Cardiac muscle cell (in vitro differentiated cells and primary cell): Measurements from ENCODE around the gene GALNT10. TPM values are rescaled to one million over a fixed set of nuclear protein-coding genes. Genes with fewer than 3 reads are reported as not detected.

Source experiments
- DNase-seq, 2 donors: peaks; one replicate each; pipeline versions ENCODE4 v3.0.0 to v3.0.0-alpha.2; 2010 to 2017; ENCODE audit warnings: low read depth in 1 of 2, low spot score in 1 of 2
- H3K27ac ChIP-seq: fragments of 200-600 bp; sonication (generic); 2 replicates; pipeline ENCODE4 v1.5.1; 2016
- H3K27me3 ChIP-seq: fragments of 200-600 bp; sonication (generic); 2 replicates; pipeline ENCODE4 v1.6.0; 2016; ENCODE audit warnings: control low read depth
- H3K36me3 ChIP-seq: fragments of 200-600 bp; sonication (generic); 2 replicates; pipeline ENCODE4 v1.5.1; 2016; ENCODE audit warnings: control low read depth
- H3K4me1 ChIP-seq: fragments of 200-600 bp; sonication (generic); 2 replicates; pipeline ENCODE4 v1.8.1; 2017; ENCODE audit warnings: low read depth, mild to moderate bottlenecking, mixed run types
- H3K4me3 ChIP-seq: fragments of 200-600 bp; sonication (generic); 2 replicates; pipeline ENCODE4 v1.5.1; 2016; ENCODE audit warnings: mild to moderate bottlenecking
- H3K9me3 ChIP-seq: fragments of 200-600 bp; sonication (generic); 2 replicates; pipeline ENCODE4 v1.5.1; 2017; ENCODE audit warnings: low read depth, mild to moderate bottlenecking, control low read depth
- polyA plus RNA-seq: library from polyadenylated mRNA; unstranded; fragments of >200 nt; fragmentation: Nextera tagmentation; extraction: Ambion mirVana; gene quantifications from 2 replicates; pipeline ENCODE4 v1.2.1, GENCODE V29; 2016
- total RNA-seq: library from RNA; depleted of rRNA; stranded (reverse); fragments of >200 nt; gene quantifications from 2 replicates; pipeline ENCODE4 v1.2.3, GENCODE V29; 2016
- TF ChIP-seq, protein P1 (sequence below): IDR thresholded peaks from 2 replicates; pipeline ENCODE4 v1.5.1; 2012; ENCODE audit warnings: low read depth, mild to moderate bottlenecking, low read length

Gene GALNT10
- total and polyA plus RNA-seq, 2 experiments from 2014 or later, result 8.2 TPM

DNA sequence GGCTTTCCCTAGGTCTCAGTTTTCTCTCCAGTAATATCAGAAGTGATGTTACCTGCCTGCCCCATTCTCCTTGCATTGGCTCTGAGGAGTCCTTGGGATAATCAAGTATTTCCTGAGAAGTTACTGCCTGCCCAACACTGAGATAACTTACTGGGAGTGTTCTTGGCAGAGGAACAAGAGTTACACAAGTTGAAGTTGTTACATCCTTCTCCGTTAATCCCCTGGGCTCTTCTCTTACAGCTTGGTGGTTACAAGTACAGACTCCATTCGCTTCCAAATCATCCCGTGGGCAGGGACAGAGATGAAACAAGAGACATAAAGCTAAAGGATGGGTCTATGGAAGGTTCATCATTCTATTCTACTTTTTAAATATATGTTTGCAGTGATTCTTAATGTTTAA lies 181.2 kb downstream of the GALNT10 start:
- TF ChIP-seq, protein P1, sequence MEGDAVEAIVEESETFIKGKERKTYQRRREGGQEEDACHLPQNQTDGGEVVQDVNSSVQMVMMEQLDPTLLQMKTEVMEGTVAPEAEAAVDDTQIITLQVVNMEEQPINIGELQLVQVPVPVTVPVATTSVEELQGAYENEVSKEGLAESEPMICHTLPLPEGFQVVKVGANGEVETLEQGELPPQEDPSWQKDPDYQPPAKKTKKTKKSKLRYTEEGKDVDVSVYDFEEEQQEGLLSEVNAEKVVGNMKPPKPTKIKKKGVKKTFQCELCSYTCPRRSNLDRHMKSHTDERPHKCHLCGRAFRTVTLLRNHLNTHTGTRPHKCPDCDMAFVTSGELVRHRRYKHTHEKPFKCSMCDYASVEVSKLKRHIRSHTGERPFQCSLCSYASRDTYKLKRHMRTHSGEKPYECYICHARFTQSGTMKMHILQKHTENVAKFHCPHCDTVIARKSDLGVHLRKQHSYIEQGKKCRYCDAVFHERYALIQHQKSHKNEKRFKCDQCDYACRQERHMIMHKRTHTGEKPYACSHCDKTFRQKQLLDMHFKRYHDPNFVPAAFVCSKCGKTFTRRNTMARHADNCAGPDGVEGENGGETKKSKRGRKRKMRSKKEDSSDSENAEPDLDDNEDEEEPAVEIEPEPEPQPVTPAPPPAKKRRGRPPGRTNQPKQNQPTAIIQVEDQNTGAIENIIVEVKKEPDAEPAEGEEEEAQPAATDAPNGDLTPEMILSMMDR, result no peak
- Histone ChIP-seq H3K4me3 (no peak overlapping the region), H3K27me3 (no peaks in the 10 kb centered on the region), H3K36me3 (no peaks in the 10 kb centered on the region), H3K9me3 (no peaks in the 10 kb centered on the region), H3K4me1 (no peaks in the 10 kb centered on the region), H3K27ac (no peak overlapping the region)
- DNase-seq, result peak in 1 of 2 donors; percentile 96

DNA sequence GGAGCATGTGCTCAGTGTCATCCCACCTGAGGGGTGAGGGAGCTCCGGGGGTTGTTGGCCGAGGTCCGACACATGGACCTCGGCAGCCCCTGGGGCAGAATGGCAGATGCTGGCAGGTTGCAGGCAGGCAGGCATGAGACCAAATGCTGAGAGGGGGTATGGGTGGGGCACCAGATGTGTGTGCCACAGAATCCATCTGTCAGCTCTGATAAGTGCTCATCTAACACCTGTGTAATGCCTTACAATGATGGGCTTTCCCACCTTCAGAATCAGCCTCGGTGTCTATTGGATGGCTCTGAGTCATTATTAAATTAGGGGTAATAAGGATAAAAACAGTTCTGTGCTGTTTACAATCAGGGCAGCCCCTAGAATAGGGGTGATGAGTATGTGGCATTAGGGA lies 182.1 kb downstream of the GALNT10 start:
- H3K27ac ChIP-seq, result no peak overlapping the region
- TF ChIP-seq, protein P1, result no peak
- H3K36me3 ChIP-seq, result no peaks in the 10 kb centered on the region
- H3K9me3 ChIP-seq, result no peaks in the 10 kb centered on the region
- DNase-seq, result no peak
- no peak overlapping the region for H3K4me3 ChIP-seq
- H3K4me1 ChIP-seq, result no peaks in the 10 kb centered on the region
- no peaks in the 10 kb centered on the region for H3K27me3 ChIP-seq

DNA sequence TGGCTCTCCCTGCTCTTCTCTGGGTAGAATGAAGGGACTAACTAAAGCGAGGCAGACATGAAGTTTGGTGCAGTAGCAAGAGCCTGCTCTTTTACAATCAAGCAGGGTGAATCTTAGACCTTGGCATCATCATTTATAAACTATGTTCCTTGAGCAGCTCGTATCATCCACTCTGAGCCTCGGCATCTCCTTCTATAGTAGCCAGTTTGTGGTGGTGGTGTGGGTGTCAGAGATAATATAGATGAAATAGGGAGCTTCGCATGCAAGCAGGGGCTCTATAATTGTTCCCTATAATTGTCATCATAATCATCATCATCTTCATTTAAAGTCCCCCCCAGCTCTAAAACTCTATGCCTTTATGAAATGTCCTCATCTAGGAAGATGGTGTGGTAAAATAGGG lies 182.8 kb downstream of the GALNT10 start:
- TF ChIP-seq, protein P1, result no peak
- Histone ChIP-seq H3K4me3 (no peak overlapping the region), H3K9me3 (no peaks in the 10 kb centered on the region), H3K27ac (no peak overlapping the region), H3K36me3 (no peaks in the 10 kb centered on the region), H3K4me1 (no peaks in the 10 kb centered on the region), H3K27me3 (no peaks in the 10 kb centered on the region)
- DNase-seq, result no peak

DNA sequence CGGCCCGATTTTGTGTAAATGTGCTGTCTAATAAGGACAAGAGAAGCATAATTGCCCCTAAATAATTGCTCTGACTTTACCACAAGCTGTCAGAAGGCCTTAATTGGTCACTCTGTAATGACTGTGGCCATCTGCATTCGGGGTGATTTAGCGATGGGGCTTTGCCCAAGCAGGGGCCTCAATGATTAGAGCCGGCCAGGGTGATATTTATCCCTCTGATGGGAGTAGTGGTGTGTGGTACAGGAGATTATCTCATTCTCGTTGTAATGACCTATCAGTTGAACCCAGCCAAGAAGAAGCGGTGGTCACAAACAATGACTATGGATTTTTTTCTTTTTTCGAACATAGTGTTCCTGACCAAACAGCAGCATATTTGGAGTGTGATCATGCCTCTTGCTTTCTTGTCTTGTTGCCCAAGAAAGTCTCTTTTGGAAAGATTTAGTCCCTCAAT lies 183.2 kb downstream of the GALNT10 start:
- no peak overlapping the region for H3K4me3 ChIP-seq
- H3K27me3 ChIP-seq, result no peaks in the 10 kb centered on the region
- no peaks in the 10 kb centered on the region for H3K9me3 ChIP-seq
- H3K36me3 ChIP-seq, result no peaks in the 10 kb centered on the region
- TF ChIP-seq, protein P1, result no peak
- H3K27ac ChIP-seq, result no peak overlapping the region
- no peaks in the 10 kb centered on the region for H3K4me1 ChIP-seq
- peak in 1 of 2 donors; percentile 29 for DNase-seq

DNA sequence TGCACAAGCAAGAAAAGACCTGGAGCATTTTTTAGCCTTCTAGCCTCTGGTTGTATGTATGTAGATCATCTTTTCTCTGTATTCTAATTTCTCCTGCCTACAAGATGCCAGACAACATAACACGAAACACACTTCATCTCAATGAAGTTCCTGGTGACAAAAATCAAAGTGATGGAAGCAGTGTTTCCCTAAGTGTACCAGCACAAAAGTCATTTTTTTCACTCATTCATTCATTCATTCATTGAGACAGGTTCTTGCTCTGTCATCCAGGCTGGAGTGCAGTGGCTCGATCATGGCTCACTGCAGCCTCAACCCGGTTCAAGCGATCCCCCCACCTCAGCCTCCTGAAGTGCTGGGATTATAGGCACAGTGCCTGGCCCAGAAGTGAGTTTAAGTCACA lies 183.7 kb downstream of the GALNT10 start:
- Histone ChIP-seq H3K27ac (no peak overlapping the region), H3K36me3 (no peaks in the 10 kb centered on the region), H3K9me3 (no peaks in the 10 kb centered on the region), H3K4me3 (no peak overlapping the region), H3K4me1 (no peaks in the 10 kb centered on the region), H3K27me3 (no peaks in the 10 kb centered on the region)
- TF ChIP-seq, protein P1, result no peak
- DNase-seq, result no peak
